ENCODE measurements around the gene CACNG3.
"Not testable (repeated sequence)": the region's sequence is repeated elsewhere in the genome, so short reads cannot be mapped to it uniquely, and the experiment has no call there.

CACNG3 gene

DNA sequence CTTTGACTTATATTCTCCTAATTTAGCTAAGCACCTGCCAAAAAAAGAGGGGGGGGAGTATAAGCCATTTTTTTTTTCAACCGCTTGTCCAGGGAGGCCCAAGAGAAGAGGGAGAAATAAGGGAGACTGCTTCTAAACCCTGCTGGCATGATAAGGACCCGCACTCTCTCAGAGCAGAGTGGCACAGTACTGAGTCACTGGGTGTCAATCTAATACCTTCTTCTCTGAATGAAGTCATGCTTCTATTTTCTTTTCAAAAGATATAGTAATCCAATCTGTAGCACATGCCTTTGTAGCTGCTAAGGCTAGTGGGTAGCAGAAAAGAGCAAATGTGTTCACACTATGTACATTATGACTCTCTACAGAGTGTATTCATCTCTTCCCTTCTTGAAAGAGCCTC lies 34.9 kb upstream of the CACNG3 start:
- WGBS (ENCODE audit: insufficient coverage) = 100% methylated on average over 2 of the region's 2 CpGs
- CTCF ChIA-PET = interaction anchor here (0.7 kb wide), 1 partner anchor 31 kb away, joined by 3 read pairs; no protein-coding TSS in a partner anchor
- DNase-seq = no peak
- peaks cover 0 to 3% (median 0%) of the 10 kb centered on the region in 5 experiments for H3K27me3 ChIP-seq (replicated peaks in 2 of 5; ENCODE audit: control insufficient read depth in 4 of 5, insufficient read depth in 5 of 5, low read length in 4 of 5)
- H3K4me3 ChIP-seq (ENCODE audit: control insufficient read depth in 1 of 7, extremely low read depth in 1 of 7, insufficient read depth in 4 of 7, low read depth in 2 of 7, low read length in 6 of 7) = no peak overlapping the region
- peaks cover 0 to 2% (median 0%) of the 10 kb centered on the region in 5 experiments for H3K9me3 ChIP-seq (ENCODE audit: control extremely low read depth in 1 of 5, control insufficient read depth in 4 of 5, insufficient read depth in 2 of 5, low read depth in 1 of 5, low read length in 4 of 5)
- POLR2A ChIA-PET = no interaction called here
- no peaks in the 10 kb centered on the region for H3K4me1 ChIP-seq (ENCODE audit: control extremely low read depth in 1 of 4, control insufficient read depth in 4 of 4, insufficient read depth in 4 of 4, low read length in 3 of 4)
- H3K36me3 ChIP-seq (ENCODE audit: control insufficient read depth in 4 of 4, insufficient read depth in 4 of 4, low read length in 3 of 4) = peaks cover 0 to 8% (median 3%) of the 10 kb centered on the region in 4 experiments
- no peak overlapping the region for H3K27ac ChIP-seq (ENCODE audit: insufficient read depth in 1 of 2, low read depth in 1 of 2, low read length in 2 of 2, poor library complexity in 1 of 2, severe bottlenecking in 2 of 2)

DNA sequence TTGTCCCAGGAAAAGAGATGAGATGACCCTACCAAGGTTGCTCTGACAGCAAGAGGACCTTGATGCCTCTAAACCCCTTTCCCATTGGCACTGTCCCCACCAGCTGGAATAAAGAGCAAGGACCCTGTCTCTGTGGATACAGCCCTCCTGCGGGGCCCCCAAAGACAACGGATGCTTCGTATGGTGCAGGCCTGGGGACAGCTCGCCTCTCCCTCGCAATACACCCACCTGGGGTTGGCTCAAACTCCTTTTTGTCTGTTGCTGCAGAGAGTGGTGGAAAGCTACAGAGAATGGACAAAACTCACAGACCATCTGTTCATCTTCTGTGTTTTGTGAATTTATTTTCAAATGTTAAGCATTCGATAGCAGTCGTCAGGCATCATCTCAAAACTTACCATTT lies 27.6 kb upstream of the CACNG3 start:
- Histone ChIP-seq H3K4me1 (ENCODE audit: control extremely low read depth in 1 of 4, control insufficient read depth in 4 of 4, insufficient read depth in 4 of 4, low read length in 3 of 4) (no peaks in the 10 kb centered on the region), H3K36me3 (ENCODE audit: control insufficient read depth in 4 of 4, insufficient read depth in 4 of 4, low read length in 3 of 4) (no peaks in the 10 kb centered on the region), H3K4me3 (ENCODE audit: control insufficient read depth in 1 of 7, extremely low read depth in 1 of 7, insufficient read depth in 4 of 7, low read depth in 2 of 7, low read length in 6 of 7) (no peak overlapping the region), H3K9me3 (ENCODE audit: control extremely low read depth in 1 of 5, control insufficient read depth in 4 of 5, insufficient read depth in 2 of 5, low read depth in 1 of 5, low read length in 4 of 5) (no peaks in the 10 kb centered on the region), H3K27ac (ENCODE audit: insufficient read depth in 1 of 2, low read depth in 1 of 2, low read length in 2 of 2, poor library complexity in 1 of 2, severe bottlenecking in 2 of 2) (no peak overlapping the region), H3K27me3 (replicated peaks in 2 of 5; ENCODE audit: control insufficient read depth in 4 of 5, insufficient read depth in 5 of 5, low read length in 4 of 5) (peaks cover 0 to 8% (median 3%) of the 10 kb centered on the region in 5 experiments)
- ChIA-PET POLR2A (no interaction called here), CTCF (no interaction called here)
- DNase-seq = no peak
- WGBS (ENCODE audit: insufficient coverage) = 86% methylated on average over 1 of the region's 7 CpGs

DNA sequence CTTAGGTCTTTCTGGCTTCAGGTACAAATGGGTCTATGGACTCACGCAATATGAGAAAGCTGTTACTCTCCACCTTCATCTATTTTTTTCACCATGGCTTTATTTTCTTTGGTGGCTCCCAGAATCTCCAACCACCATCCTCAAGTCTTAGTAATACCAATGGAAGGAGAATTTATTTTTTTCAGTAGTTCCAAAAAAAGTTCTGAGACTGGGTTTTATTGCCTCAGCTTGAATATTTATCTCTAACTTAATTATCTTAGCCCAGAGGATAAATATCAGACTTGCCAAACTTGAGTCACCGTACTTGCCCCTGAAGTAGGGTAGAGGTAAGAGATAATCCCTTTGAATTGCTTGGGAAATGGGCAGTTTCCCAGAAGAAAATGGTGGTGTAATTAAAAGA lies 23.2 kb upstream of the CACNG3 start:
- ChIA-PET POLR2A (interaction anchor here (0.6 kb wide), 1 partner anchor 758 kb away, joined by 3 read pairs; no protein-coding TSS in a partner anchor), CTCF (no interaction called here)
- no peaks in the 10 kb centered on the region for H3K4me1 ChIP-seq (ENCODE audit: control extremely low read depth in 1 of 4, control insufficient read depth in 4 of 4, insufficient read depth in 4 of 4, low read length in 3 of 4)
- DNase-seq = no peak
- WGBS (ENCODE audit: insufficient coverage) = no CpG with 5 or more reads among the region's 2 CpGs
- H3K27ac ChIP-seq (ENCODE audit: insufficient read depth in 1 of 2, low read depth in 1 of 2, low read length in 2 of 2, poor library complexity in 1 of 2, severe bottlenecking in 2 of 2) = no peak overlapping the region
- peaks cover 0 to 10% (median 5%) of the 10 kb centered on the region in 5 experiments for H3K27me3 ChIP-seq (replicated peaks in 2 of 5; ENCODE audit: control insufficient read depth in 4 of 5, insufficient read depth in 5 of 5, low read length in 4 of 5)
- no peaks in the 10 kb centered on the region for H3K36me3 ChIP-seq (ENCODE audit: control insufficient read depth in 4 of 4, insufficient read depth in 4 of 4, low read length in 3 of 4)
- no peak overlapping the region for H3K4me3 ChIP-seq (ENCODE audit: control insufficient read depth in 1 of 7, extremely low read depth in 1 of 7, insufficient read depth in 4 of 7, low read depth in 2 of 7, low read length in 6 of 7)
- H3K9me3 ChIP-seq (ENCODE audit: control extremely low read depth in 1 of 5, control insufficient read depth in 4 of 5, insufficient read depth in 2 of 5, low read depth in 1 of 5, low read length in 4 of 5) = peaks cover 0 to 8% (median 3%) of the 10 kb centered on the region in 5 experiments

DNA sequence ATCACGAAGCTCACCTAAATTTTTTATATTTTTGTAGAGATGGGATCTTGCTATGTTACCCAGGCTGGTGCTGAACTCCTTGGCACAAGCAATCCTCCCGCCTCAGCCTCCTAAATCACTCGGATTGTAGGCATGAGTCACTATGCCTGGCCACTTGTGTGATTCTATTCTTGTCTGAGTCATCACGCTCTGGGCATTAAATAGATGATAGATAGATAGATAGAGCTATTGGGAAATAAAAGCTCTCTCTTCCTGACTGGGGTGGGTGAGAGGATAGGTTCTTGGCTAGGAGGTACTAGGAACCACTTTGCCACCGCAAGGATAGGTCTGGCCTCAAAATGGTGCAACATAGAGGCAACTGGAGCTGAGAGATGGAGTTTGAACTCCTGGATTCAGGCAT lies 21.4 kb upstream of the CACNG3 start:
- POLR2A ChIA-PET = no interaction called here
- CTCF ChIA-PET = interaction anchor here (1.4 kb wide), 1 partner anchor 15 kb away, joined by 3 read pairs; no protein-coding TSS in a partner anchor
- no peak for DNase-seq
- 90% methylated on average over 2 of the region's 5 CpGs for WGBS (ENCODE audit: insufficient coverage)
- Histone ChIP-seq H3K27ac (ENCODE audit: insufficient read depth in 1 of 2, low read depth in 1 of 2, low read length in 2 of 2, poor library complexity in 1 of 2, severe bottlenecking in 2 of 2) (no peak overlapping the region), H3K4me3 (ENCODE audit: control insufficient read depth in 1 of 7, extremely low read depth in 1 of 7, insufficient read depth in 4 of 7, low read depth in 2 of 7, low read length in 6 of 7) (no peak overlapping the region), H3K36me3 (ENCODE audit: control insufficient read depth in 4 of 4, insufficient read depth in 4 of 4, low read length in 3 of 4) (no peaks in the 10 kb centered on the region), H3K27me3 (replicated peaks in 2 of 5; ENCODE audit: control insufficient read depth in 4 of 5, insufficient read depth in 5 of 5, low read length in 4 of 5) (peaks cover 0 to 7% (median 2%) of the 10 kb centered on the region in 5 experiments), H3K4me1 (ENCODE audit: control extremely low read depth in 1 of 4, control insufficient read depth in 4 of 4, insufficient read depth in 4 of 4, low read length in 3 of 4) (no peaks in the 10 kb centered on the region), H3K9me3 (ENCODE audit: control extremely low read depth in 1 of 5, control insufficient read depth in 4 of 5, insufficient read depth in 2 of 5, low read depth in 1 of 5, low read length in 4 of 5) (peaks cover 0 to 13% (median 5%) of the 10 kb centered on the region in 5 experiments)

DNA sequence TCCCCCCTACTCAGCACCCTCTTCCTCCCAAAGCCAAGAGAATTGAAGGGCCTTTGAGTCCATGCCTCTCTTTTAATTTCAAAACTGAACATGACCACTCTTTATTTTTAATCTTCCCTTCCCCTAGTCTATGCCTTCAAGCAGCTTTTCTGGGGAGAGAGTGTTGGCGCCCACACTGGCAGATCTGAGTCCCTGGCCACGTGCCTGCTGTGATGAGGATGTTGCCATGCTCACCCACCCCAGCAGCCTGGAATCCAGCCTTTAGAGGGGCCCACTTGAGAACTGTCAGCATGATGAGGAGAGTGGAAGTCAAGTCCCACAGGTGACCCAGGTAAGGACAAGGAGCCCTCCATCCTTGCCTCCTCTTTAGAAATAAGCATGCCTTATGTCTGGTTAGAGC lies 20.3 kb upstream of the CACNG3 start:
- no peak for DNase-seq
- H3K4me3 ChIP-seq (ENCODE audit: control insufficient read depth in 1 of 7, extremely low read depth in 1 of 7, insufficient read depth in 4 of 7, low read depth in 2 of 7, low read length in 6 of 7) = no peak overlapping the region
- no peaks in the 10 kb centered on the region for H3K4me1 ChIP-seq (ENCODE audit: control extremely low read depth in 1 of 4, control insufficient read depth in 4 of 4, insufficient read depth in 4 of 4, low read length in 3 of 4)
- H3K27me3 ChIP-seq (replicated peaks in 2 of 5; ENCODE audit: control insufficient read depth in 4 of 5, insufficient read depth in 5 of 5, low read length in 4 of 5) = peaks cover 0 to 5% (median 2%) of the 10 kb centered on the region in 5 experiments
- H3K27ac ChIP-seq (ENCODE audit: insufficient read depth in 1 of 2, low read depth in 1 of 2, low read length in 2 of 2, poor library complexity in 1 of 2, severe bottlenecking in 2 of 2) = no peak overlapping the region
- H3K9me3 ChIP-seq (ENCODE audit: control extremely low read depth in 1 of 5, control insufficient read depth in 4 of 5, insufficient read depth in 2 of 5, low read depth in 1 of 5, low read length in 4 of 5) = peaks cover 0 to 13% (median 5%) of the 10 kb centered on the region in 5 experiments
- CTCF ChIA-PET = no interaction called here
- WGBS (ENCODE audit: insufficient coverage) = 79% methylated on average over 2 of the region's 2 CpGs
- H3K36me3 ChIP-seq (ENCODE audit: control insufficient read depth in 4 of 4, insufficient read depth in 4 of 4, low read length in 3 of 4) = no peaks in the 10 kb centered on the region
- POLR2A ChIA-PET = no interaction called here

DNA sequence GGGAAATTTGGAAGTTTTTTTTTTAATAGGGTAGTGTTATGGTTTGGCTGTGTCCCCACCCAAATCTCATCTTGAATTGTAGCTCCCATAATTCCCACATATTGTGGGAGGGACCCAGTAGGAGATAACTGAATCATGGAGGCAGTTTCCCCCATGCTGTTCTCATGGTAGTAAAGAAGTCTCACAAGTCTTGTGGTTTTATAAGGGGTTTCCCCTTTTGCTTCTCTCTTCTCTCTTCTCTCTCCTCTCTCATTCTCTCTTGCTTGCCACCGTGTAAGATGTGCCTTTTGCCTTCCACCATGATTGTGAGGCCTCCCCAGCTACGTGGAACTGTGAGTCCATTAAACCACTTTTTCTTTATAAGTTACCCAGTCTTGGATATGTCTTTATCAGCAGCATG lies 17.3 kb upstream of the CACNG3 start:
- H3K4me1 ChIP-seq (ENCODE audit: control extremely low read depth in 1 of 4, control insufficient read depth in 4 of 4, insufficient read depth in 4 of 4, low read length in 3 of 4); H3K27ac ChIP-seq (ENCODE audit: insufficient read depth in 1 of 2, low read depth in 1 of 2, low read length in 2 of 2, poor library complexity in 1 of 2, severe bottlenecking in 2 of 2); DNase-seq; CTCF ChIA-PET; POLR2A ChIA-PET; H3K4me3 ChIP-seq (ENCODE audit: control insufficient read depth in 1 of 7, extremely low read depth in 1 of 7, insufficient read depth in 4 of 7, low read depth in 2 of 7, low read length in 6 of 7); H3K36me3 ChIP-seq (ENCODE audit: control insufficient read depth in 4 of 4, insufficient read depth in 4 of 4, low read length in 3 of 4): not testable (repeated sequence)
- WGBS (ENCODE audit: insufficient coverage) = 100% methylated on average over 2 of the region's 2 CpGs
- H3K9me3 ChIP-seq (ENCODE audit: control extremely low read depth in 1 of 5, control insufficient read depth in 4 of 5, insufficient read depth in 2 of 5, low read depth in 1 of 5, low read length in 4 of 5) = peaks cover 0 to 13% (median 6%) of the 10 kb centered on the region in 5 experiments
- peaks cover 0 to 19% (median 4%) of the 10 kb centered on the region in 5 experiments for H3K27me3 ChIP-seq (replicated peaks in 2 of 5; ENCODE audit: control insufficient read depth in 4 of 5, insufficient read depth in 5 of 5, low read length in 4 of 5)

DNA sequence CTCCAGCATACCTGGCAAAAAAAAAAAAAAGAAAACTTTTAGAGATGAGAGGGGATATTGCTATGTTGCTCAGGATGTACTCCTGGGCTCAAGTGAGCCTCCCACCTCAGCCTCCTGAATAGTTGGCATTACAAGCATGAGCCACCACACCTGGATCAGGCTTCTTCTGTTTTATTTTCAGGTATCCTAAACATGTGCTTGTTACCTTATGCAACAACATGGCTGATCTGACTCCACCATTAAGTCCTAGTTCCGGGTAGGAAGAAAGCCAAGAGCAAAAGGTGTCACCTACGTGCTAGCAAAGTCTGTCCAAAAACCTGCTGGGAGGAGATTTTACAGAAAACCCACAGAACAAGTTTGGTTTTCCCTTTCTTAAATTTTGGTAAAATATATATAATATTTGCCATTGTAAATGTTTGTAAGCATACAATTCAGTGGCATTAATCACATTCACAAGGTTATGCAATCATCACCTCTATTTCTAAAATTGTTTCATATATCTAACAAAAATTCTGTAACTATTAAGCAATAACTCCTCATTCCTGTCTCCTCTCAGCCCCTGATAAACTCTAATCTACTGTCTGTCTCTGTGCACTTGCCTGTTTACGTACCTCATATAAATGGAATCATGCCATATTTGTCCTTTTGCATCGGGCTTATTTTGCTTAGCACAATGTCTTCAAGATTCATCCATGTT lies 9.1 kb upstream of the CACNG3 start:
- Histone ChIP-seq H3K27ac (ENCODE audit: insufficient read depth in 1 of 2, low read depth in 1 of 2, low read length in 2 of 2, poor library complexity in 1 of 2, severe bottlenecking in 2 of 2) (no peak overlapping the region), H3K4me1 (ENCODE audit: control extremely low read depth in 1 of 4, control insufficient read depth in 4 of 4, insufficient read depth in 4 of 4, low read length in 3 of 4) (peaks cover 0 to 4% (median 2%) of the 10 kb centered on the region in 4 experiments), H3K36me3 (ENCODE audit: control insufficient read depth in 4 of 4, insufficient read depth in 4 of 4, low read length in 3 of 4) (no peaks in the 10 kb centered on the region), H3K9me3 (ENCODE audit: control extremely low read depth in 1 of 5, control insufficient read depth in 4 of 5, insufficient read depth in 2 of 5, low read depth in 1 of 5, low read length in 4 of 5) (peaks cover 0 to 2% (median 0%) of the 10 kb centered on the region in 5 experiments), H3K4me3 (ENCODE audit: control insufficient read depth in 1 of 7, extremely low read depth in 1 of 7, insufficient read depth in 4 of 7, low read depth in 2 of 7, low read length in 6 of 7) (no peak overlapping the region), H3K27me3 (replicated peaks in 2 of 5; ENCODE audit: control insufficient read depth in 4 of 5, insufficient read depth in 5 of 5, low read length in 4 of 5) (peaks cover 2 to 26% (median 5%) of the 10 kb centered on the region in 5 experiments)
- no peak for DNase-seq
- WGBS (ENCODE audit: insufficient coverage) = 100% methylated on average over 1 of the region's 4 CpGs
- POLR2A ChIA-PET = no interaction called here
- CTCF ChIA-PET = no interaction called here

Measured in common myeloid progenitor, CD34-positive (primary cell).